A549 (cell line): ENCODE results near the gene PEX16.

Experiments
- CEBPB ChIP-seq, 2 experiments: fragments of >200 bp in 1 of 2; sonication (Bioruptor Twin) in 1 of 2; formaldehyde crosslinking in 1 of 2; IDR thresholded peaks; 2 replicates each; pipeline ENCODE4 v1.6.1; 2012 to 2016
- EHMT2 ChIP-seq: fragments of 200-600 bp; sonication (generic); IDR thresholded peaks from 2 replicates; pipeline ENCODE4 v1.6.1; 2016; ENCODE audit warnings: antibody characterized with exemption, low read depth, mild to moderate bottlenecking, moderate library complexity
- EP300 ChIP-seq, 2 experiments: fragments of >200 bp; sonication (Bioruptor Twin); formaldehyde crosslinking; IDR thresholded peaks; 2 replicates in 1 of 2; 3 replicates in 1 of 2; pipeline ENCODE4 v1.6.1; 2016 to 2017
- FOSL2 ChIP-seq, 2 experiments: fragments of 450-650 bp in 1 of 2; fragments of >200 bp in 1 of 2; sonication (Bioruptor Twin) in 1 of 2; formaldehyde crosslinking; IDR thresholded peaks; 2 replicates each; pipeline versions ENCODE4 v1.5.0 to v1.6.1; 2016 to 2020; ENCODE audit warnings: mild to moderate bottlenecking in 1 of 2, moderate library complexity in 1 of 2
- JUN ChIP-seq, 2 experiments: fragments of >200 bp; sonication (Bioruptor Twin); formaldehyde crosslinking; IDR thresholded peaks; 2 replicates in 1 of 2; 3 replicates in 1 of 2; pipeline ENCODE4 v1.6.1; 2016 to 2017
- KDM5A ChIP-seq: fragments of 200-600 bp; sonication (generic); IDR thresholded peaks from 2 replicates; pipeline ENCODE4 v1.6.1; 2016; ENCODE audit warnings: antibody characterized with exemption, mild to moderate bottlenecking
- RAD21 ChIP-seq, 2 experiments: fragments of >200 bp in 1 of 2; sonication (Bioruptor Twin) in 1 of 2; formaldehyde crosslinking in 1 of 2; IDR thresholded peaks in 1 of 2; conservative IDR thresholded peaks in 1 of 2; 2 replicates in 1 of 2; 3 replicates in 1 of 2; pipeline ENCODE4 v1.6.1; 2012 to 2018; ENCODE audit warnings: inconsistent platforms in 1 of 2
- TF ChIP-seq, protein P1 (sequence below): fragments of >200 bp; sonication (Bioruptor Twin); formaldehyde crosslinking; IDR thresholded peaks from 3 replicates; pipeline ENCODE4 v1.5.1; 2016
- TF ChIP-seq, protein P2 (sequence below): IDR thresholded peaks from 2 replicates; pipeline ENCODE4 v1.6.1; 2012
- TF ChIP-seq, protein P3 (sequence below): fragments of 200-600 bp; sonication (generic); IDR thresholded peaks from 2 replicates; pipeline ENCODE4 v1.6.1; 2016; ENCODE audit warnings: antibody characterized with exemption, mild to moderate bottlenecking, moderate library complexity

DNA sequence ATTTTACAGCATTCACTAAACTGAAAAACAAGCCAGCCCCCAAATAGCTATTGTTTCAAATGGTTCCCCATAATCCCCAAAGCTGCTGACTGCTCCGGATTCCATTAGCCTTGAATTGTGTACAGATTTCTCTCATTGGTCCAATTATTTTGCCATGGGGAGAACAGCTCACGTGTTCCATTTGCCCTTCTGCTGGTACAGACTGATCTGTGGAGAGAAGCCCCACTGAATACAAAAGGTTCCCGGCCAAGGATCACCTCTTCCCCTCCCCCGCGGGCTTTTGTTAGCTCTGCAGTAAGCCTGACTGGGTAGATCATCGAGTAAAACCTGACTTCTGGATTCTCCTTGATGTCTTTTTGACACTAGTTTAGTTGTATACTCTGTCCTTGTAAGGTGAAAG lies 41.3 kb downstream of the PEX16 start:
- TF ChIP-seq FOSL2 (IDR thresholded peaks at IDR 0.05) = no peak
- TF ChIP-seq FOSL2 (CRISPR knock-in tag; IDR thresholded peaks at IDR 0.05) = no peak
- TF ChIP-seq, protein P1, sequence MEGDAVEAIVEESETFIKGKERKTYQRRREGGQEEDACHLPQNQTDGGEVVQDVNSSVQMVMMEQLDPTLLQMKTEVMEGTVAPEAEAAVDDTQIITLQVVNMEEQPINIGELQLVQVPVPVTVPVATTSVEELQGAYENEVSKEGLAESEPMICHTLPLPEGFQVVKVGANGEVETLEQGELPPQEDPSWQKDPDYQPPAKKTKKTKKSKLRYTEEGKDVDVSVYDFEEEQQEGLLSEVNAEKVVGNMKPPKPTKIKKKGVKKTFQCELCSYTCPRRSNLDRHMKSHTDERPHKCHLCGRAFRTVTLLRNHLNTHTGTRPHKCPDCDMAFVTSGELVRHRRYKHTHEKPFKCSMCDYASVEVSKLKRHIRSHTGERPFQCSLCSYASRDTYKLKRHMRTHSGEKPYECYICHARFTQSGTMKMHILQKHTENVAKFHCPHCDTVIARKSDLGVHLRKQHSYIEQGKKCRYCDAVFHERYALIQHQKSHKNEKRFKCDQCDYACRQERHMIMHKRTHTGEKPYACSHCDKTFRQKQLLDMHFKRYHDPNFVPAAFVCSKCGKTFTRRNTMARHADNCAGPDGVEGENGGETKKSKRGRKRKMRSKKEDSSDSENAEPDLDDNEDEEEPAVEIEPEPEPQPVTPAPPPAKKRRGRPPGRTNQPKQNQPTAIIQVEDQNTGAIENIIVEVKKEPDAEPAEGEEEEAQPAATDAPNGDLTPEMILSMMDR = no peak
- no peak for TF ChIP-seq CEBPB (IDR thresholded peaks at IDR 0.05)
- TF ChIP-seq KDM5A = no peak
- TF ChIP-seq EHMT2 = no peak
- TF ChIP-seq, protein P2, sequence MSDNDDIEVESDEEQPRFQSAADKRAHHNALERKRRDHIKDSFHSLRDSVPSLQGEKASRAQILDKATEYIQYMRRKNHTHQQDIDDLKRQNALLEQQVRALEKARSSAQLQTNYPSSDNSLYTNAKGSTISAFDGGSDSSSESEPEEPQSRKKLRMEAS = no peak
- no peak for TF ChIP-seq JUN (IDR thresholded peaks at IDR 0.05)
- TF ChIP-seq RAD21 (conservative IDR thresholded peaks at IDR 0.05 in 1 of 2, IDR thresholded peaks at IDR 0.05 in 1 of 2) = no peak
- no peak for TF ChIP-seq EP300 (IDR thresholded peaks at IDR 0.05)
- TF ChIP-seq, protein P3, sequence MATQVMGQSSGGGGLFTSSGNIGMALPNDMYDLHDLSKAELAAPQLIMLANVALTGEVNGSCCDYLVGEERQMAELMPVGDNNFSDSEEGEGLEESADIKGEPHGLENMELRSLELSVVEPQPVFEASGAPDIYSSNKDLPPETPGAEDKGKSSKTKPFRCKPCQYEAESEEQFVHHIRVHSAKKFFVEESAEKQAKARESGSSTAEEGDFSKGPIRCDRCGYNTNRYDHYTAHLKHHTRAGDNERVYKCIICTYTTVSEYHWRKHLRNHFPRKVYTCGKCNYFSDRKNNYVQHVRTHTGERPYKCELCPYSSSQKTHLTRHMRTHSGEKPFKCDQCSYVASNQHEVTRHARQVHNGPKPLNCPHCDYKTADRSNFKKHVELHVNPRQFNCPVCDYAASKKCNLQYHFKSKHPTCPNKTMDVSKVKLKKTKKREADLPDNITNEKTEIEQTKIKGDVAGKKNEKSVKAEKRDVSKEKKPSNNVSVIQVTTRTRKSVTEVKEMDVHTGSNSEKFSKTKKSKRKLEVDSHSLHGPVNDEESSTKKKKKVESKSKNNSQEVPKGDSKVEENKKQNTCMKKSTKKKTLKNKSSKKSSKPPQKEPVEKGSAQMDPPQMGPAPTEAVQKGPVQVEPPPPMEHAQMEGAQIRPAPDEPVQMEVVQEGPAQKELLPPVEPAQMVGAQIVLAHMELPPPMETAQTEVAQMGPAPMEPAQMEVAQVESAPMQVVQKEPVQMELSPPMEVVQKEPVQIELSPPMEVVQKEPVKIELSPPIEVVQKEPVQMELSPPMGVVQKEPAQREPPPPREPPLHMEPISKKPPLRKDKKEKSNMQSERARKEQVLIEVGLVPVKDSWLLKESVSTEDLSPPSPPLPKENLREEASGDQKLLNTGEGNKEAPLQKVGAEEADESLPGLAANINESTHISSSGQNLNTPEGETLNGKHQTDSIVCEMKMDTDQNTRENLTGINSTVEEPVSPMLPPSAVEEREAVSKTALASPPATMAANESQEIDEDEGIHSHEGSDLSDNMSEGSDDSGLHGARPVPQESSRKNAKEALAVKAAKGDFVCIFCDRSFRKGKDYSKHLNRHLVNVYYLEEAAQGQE = no peak
